CD4-positive, alpha-beta T cell treated with Interleukin-17A for 1 hour (primary cell): ENCODE measurements around the gene JADE1.

Experiments
- DNase-seq: peaks from one replicate; pipeline ENCODE4 v3.0.0-alpha.2; 2020

Gene JADE1

DNA sequence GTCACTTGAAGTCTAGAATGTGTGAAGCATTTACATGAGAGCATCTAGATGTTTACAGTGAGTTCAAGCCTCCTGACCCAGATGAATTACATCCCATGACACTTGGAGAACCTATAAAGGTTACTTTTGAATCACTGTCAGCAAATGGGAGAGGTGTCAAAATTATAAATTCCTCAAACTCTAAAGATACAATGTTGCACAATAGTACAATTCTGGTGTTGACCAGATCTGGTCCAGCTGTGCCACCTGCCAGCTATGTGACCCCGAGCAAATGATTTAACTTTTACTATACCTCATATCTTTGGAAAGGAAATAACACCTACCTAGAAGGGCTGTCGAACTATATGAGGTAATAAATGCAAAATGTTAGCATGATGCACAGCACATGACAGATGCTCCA, 69.8 kb downstream of the JADE1 start:
- no peak for DNase-seq

DNA sequence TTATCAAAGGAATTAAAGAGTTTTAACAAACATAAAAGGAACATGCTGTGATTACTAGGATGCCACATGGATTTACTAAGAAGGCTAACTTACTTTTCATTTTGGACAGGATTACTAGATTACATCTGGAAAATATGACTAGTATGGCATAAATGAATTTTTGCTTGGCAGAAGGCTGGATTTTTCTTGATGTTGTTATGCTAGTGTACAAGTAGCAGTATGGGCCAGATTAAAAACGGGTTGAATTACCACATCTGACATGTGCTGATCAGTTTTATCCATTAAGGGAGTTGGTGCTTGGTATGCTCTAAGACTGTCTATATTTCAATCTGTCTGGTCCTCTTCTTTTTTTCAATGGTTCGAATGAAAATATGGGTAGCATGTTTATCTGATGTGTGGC, 70.5 kb downstream of the JADE1 start:
- no peak for DNase-seq

DNA sequence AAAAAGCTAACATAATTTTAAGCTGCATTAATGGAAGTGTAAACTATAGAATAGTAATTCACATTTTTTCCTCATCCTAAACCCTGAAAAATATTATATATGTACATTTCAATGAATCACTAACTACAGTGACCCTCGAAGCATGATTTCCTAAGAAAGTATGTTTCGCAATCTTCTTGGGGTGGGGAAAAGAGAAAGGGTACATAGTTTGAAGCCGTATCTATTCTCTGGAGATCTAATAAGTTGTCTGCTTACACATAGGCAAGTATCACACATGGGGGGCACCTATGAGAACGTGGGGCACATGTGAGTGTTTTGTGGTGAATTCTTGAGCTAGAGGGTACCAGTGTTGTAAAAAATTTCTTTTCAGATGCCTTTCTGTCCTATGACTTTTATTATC, 71.2 kb downstream of the JADE1 start:
- no peak for DNase-seq

DNA sequence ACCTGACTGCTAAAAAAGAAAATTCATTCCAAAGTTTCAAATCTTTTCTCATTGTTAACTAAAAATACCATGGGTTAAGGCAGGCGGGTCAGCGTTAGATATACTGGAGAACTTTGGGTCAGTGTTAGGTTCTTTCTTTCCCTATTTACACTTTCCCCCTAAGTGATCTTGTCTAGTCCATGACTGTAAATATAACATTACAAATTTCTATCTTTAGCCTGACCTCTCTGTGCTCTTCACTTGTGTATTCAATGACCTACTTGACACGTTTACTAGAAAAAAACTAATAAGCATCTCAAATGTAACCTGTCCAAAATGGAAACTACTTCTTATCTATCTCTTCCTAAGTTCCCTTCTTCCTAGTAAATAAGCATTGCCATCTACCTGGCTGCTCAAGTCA, 95.3 kb downstream of the JADE1 start:
- DNase-seq, result no peak

DNA sequence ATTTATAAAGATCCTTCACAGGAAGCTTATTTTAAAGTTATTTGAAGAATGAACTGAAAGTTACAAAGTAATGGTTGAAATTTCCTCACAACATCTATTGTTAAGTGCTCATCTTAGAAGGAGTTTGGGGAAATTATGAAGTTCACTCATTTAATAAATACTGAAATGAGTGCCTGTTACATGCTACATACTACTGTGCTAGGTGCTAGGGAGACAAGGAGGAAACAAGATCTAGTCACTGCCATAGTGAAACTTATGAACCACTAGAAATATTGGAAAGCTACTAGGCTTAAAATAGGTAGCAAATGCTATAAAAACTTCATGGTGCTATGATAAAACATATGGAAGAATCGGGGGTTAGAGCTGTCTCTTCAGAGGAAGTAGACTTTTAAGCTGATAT, 97.1 kb downstream of the JADE1 start:
- DNase-seq, result no peak

DNA sequence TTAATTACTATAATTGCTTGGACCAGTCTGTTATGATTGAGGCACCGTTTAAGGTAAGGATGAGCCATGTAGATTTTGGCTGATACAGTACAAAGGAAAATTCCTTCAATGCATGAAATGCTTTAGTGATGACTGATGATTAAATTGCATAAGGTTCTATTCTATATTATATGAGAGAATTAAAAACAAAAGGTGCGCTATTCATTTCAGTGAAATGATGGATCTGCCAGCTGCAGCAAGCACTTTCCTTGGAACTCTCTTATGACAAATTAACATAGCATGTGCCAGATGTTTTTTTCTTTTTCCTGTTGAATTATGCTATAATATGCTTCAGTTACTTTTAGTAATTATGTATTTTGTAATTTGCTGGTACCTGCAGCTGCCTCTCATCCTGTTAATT, 98.5 kb downstream of the JADE1 start:
- DNase-seq, result no peak

DNA sequence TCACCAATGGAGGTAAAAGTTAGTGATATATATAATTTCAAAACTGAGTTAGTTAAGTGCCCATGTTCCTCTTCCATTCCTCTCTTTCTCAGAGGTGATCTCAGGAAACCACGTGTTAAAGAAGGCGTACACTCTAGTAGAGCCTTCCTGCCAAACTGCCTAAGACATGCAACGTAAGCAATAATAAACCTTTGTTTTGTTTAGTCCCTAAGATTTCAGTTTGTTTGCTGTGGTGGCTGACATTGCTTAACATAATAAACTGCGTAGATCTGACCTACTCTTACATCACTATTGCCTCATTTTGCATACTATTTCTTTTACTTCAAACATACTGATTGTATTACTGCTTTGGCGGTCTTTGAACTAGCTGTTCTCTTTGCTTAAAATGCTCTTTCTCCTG, 99.2 kb downstream of the JADE1 start:
- no peak for DNase-seq

DNA sequence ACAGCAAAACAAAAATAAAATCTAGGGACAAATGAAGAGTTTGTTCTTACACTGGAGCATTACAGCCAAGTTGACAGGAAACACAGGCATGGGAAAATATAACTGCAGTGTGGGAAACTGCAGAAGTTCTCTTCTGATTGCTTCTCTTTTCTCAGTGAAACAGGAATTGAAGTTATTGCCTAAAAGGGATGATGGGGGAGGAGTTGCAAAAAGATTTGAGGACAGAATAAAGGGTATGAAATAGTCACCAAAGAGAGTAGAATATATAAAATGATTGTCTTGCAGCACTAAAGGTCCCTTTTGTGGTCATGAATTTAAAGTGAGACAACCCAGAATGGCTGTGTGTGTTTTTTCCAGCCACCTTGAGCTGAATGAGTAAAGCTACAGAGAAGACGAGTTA, 103.7 kb downstream of the JADE1 start:
- no peak for DNase-seq

DNA sequence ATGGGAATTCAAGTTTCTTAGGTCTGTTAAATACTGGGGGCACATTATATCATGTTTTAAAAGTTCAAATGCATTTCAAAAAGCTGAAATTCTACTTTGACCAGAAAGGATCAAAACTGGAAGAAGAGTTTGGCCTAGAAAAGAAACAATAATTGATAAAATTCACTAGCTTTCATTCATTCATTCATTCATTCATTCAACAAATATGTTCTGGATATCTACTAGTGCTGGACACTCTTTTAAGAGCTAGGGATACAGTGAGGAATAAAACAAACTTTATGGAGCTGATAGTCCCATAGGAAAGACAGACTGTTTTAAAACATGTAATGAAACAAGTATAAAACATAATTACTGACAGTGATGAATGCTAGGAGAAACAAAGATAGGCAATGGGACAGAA, 106.0 kb downstream of the JADE1 start:
- DNase-seq, result no peak

DNA sequence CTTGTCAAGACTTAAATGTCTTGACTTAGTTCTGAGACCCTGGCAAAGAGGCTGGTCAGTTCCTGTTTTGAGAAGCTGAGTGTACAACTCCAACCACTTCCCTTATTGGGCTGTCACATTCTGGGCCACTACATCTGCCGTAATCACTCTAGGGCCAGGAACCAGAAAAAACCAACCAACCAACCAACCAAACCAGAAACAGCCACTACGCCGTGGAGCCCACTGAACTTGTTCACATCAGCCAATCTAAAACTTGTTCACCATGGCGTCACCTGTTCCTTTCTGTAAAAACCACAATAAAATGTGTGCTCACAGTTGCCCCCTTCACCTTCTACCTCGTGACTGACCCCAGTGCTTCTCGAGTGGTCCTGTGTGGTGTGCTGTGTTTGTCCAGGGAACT, 107.3 kb downstream of the JADE1 start:
- DNase-seq, result peak; percentile 39

DNA sequence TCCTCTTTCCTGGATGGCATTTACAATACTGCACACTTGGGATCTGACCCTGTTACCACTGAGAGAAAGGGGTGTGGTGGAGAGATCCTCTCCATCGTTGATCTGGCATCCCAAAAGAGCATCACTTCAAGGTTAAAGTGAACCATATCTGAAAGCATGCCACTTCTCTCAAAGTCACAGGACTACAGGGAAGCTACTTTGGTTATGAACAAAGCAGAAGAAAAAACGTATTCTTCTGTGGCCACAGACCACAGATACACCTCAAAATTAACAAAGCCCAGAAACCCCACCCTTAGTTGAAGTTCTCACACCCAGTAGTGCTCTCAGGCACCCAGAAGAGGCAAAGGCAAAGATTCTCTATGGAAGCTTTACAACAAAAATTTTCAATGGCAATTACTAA, 108.3 kb downstream of the JADE1 start:
- DNase-seq, result peak; percentile 26

DNA sequence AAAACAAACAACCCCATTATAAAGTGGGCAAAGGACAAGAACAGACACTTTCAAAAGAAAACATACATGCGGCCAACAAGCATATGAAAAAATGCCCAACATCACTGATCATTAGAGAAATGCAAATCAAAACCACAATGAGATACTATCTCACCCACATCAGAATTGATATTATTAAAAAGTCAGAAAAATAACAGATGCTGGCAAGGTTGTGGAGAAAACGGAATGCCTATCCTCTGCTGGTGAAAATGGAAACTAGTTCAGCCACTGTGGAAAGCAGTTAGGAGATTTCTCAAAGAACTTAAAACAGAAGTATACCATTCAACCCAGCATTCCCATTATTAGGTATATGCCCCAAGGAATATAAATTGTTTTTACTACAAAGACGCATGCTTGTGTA, 112.5 kb downstream of the JADE1 start:
- DNase-seq, result no peak
